PC-3 (cell line): ENCODE measurements around the gene PTGDS. TPM values are rescaled to one million over a fixed set of nuclear protein-coding genes. Genes with fewer than 3 reads are reported as not detected.

Source experiments
- ATAC-seq: fragments of 200-7000 bp; cut with Tn5 transposase; 2 replicates; pipeline ENCODE4 v1.9.1; 2020; ENCODE audit warnings: mild to moderate bottlenecking, moderate library complexity
- BruUV-seq: library from RNA; stranded (reverse); fragments of 400-500 nt; replicated peaks from 2 replicates; lab custom pipeline; 2021; lab: Mats Ljungman, UMichigan
- CTCF ChIA-PET: fragments of 300-600 bp; sonication (Branson Sonifier 250); formaldehyde crosslinking; loops from one replicate; lab custom pipeline; 2022; ENCODE audit warnings: antibody characterized with exemption; lab: Charles Lee
- POLR2A ChIA-PET: fragments of 300-600 bp; sonication (Branson Sonifier 250); formaldehyde crosslinking; loops from one replicate; lab custom pipeline; 2022; ENCODE audit warnings: antibody characterized with exemption; ENCODE audit not compliant: unreplicated experiment; lab: Charles Lee
- DNase-seq: peaks from one replicate; pipeline ENCODE4 v3.0.0-alpha.2; 2015
- H2AFZ ChIP-seq: fragments of 300-600 bp; sonication (generic); 2 replicates; pipeline ENCODE4 v1.6.0; 2016; ENCODE audit warnings: antibody characterized with exemption, low read length
- H3F3A ChIP-seq: fragments of 300-600 bp; sonication (generic); one replicate; pipeline ENCODE4 v1.6.0; 2017; ENCODE audit warnings: antibody characterized with exemption, low read length, control low read depth, mild to moderate bottlenecking; ENCODE audit not compliant: unreplicated experiment
- H3K27ac ChIP-seq: fragments of 300-600 bp; sonication (generic); 2 replicates; pipeline ENCODE4 v1.5.1; 2016; ENCODE audit warnings: mild to moderate bottlenecking, low read length
- H3K27me3 ChIP-seq: fragments of 300-600 bp; sonication (generic); 2 replicates; pipeline ENCODE4 v1.6.1; 2016; ENCODE audit warnings: low read length, mixed read lengths
- H3K36me3 ChIP-seq: fragments of 300-600 bp; sonication (generic); 2 replicates; pipeline ENCODE4 v1.6.1; 2016; ENCODE audit warnings: low read depth, mixed run types, low read length, mixed read lengths
- H3K4me1 ChIP-seq: fragments of 300-600 bp; sonication (generic); 2 replicates; pipeline ENCODE4 v1.5.1; 2016; ENCODE audit warnings: low read length; ENCODE audit not compliant: insufficient read depth
- H3K4me2 ChIP-seq: fragments of 300-600 bp; sonication (generic); 2 replicates; pipeline ENCODE4 v1.6.0; 2016; ENCODE audit warnings: low read length
- H3K4me3 ChIP-seq: fragments of 300-600 bp; sonication (generic); 2 replicates; pipeline ENCODE4 v1.5.1; 2016; ENCODE audit warnings: mild to moderate bottlenecking, low read length, mixed read lengths
- H3K79me2 ChIP-seq: fragments of 300-600 bp; sonication (generic); 2 replicates; pipeline ENCODE4 v1.6.1; 2017; ENCODE audit warnings: low read length, mixed read lengths
- H3K9ac ChIP-seq: fragments of 300-600 bp; sonication (generic); 2 replicates; pipeline ENCODE4 v1.6.0; 2016; ENCODE audit warnings: mild to moderate bottlenecking, low read length
- H3K9me2 ChIP-seq: fragments of 300-600 bp; sonication (generic); replicated peaks from 2 replicates; pipeline ENCODE4 v1.6.1; 2016; ENCODE audit warnings: mixed run types, low read length, mixed read lengths
- H3K9me3 ChIP-seq: fragments of 300-600 bp; sonication (generic); 2 replicates; pipeline ENCODE4 v1.6.1; 2016; ENCODE audit warnings: low read length, mixed read lengths
- H4K20me1 ChIP-seq: fragments of 300-600 bp; sonication (generic); 2 replicates; pipeline ENCODE4 v1.6.1; 2016; ENCODE audit warnings: low read length, mixed read lengths
- EZH2 ChIP-seq: fragments of 300-600 bp; sonication (generic); IDR thresholded peaks from one replicate; pipeline ENCODE4 v1.6.1; 2017; ENCODE audit warnings: antibody characterized with exemption, mild to moderate bottlenecking, low read length; ENCODE audit not compliant: unreplicated experiment
- EZH2phosphoT487 ChIP-seq: fragments of 300-600 bp; sonication (generic); IDR thresholded peaks from 2 replicates; pipeline ENCODE4 v1.6.1; 2018; ENCODE audit warnings: mild to moderate bottlenecking, antibody characterized with exemption, low read length, borderline replicate concordance
- intact Hi-C: fragments of 100-400 bp; cut with micrococcal nuclease; formaldehyde crosslinking; loops from 2 replicates; pipeline ENCODE4 v1.9.0; 2023
- total RNA-seq: library from RNA; depleted of rRNA; stranded (reverse); fragments of >200 nt; gene quantifications from 2 replicates; pipeline ENCODE4 v1.2.3, GENCODE V29; 2014
- TF ChIP-seq, protein P1 (sequence below): fragments of 300-600 bp; sonication (generic); conservative IDR thresholded peaks from 2 replicates; pipeline ENCODE4 v1.5.1; 2017; ENCODE audit warnings: antibody characterized with exemption, low read depth, mild to moderate bottlenecking, low read length

Gene PTGDS
- total RNA-seq, 1 experiment from 2014 or later, result not detected

DNA sequence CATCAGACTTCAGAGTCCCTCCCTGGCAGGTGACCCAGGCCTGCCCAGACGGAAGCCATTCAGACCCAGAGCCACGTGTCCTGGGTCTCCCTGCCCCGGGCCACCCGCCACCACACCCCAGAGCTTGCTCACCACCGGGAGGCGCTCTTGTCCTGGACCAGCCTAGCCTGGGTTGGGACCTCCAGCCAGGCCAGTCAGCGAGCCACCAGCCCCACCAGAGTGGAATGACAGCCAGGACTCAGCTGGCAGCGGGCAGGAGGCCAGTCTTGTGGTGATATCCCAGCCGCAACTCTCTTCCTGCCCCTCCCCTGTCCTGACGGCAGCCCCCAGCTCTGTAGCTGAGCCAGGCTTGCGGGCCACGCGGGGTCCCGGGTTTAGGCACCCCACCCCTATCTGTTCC is 1.7 kb upstream of the PTGDS start:
- intact Hi-C loops, result no loop called here
- DNase-seq, result no peak
- no peak overlapping the region for H3K9ac ChIP-seq
- H3K9me2 ChIP-seq, result no peaks in the 10 kb centered on the region
- H3K4me1 ChIP-seq, result no peaks in the 10 kb centered on the region
- H3K4me3 ChIP-seq, result no peak overlapping the region
- BruUV-seq, result no TSS peak
- no peaks in the 10 kb centered on the region for H3K9me3 ChIP-seq
- H3K27me3 ChIP-seq, result no peaks in the 10 kb centered on the region
- no peaks in the 10 kb centered on the region for H3K79me2 ChIP-seq
- ATAC-seq, result no peak
- no peaks in the 10 kb centered on the region for H3K36me3 ChIP-seq
- no peaks in the 10 kb centered on the region for H3F3A ChIP-seq
- ChIA-PET CTCF (no interaction called here), POLR2A (no interaction called here)
- no peaks in the 10 kb centered on the region for H4K20me1 ChIP-seq
- no peak for TF ChIP-seq EZH2
- TF ChIP-seq, protein P1, sequence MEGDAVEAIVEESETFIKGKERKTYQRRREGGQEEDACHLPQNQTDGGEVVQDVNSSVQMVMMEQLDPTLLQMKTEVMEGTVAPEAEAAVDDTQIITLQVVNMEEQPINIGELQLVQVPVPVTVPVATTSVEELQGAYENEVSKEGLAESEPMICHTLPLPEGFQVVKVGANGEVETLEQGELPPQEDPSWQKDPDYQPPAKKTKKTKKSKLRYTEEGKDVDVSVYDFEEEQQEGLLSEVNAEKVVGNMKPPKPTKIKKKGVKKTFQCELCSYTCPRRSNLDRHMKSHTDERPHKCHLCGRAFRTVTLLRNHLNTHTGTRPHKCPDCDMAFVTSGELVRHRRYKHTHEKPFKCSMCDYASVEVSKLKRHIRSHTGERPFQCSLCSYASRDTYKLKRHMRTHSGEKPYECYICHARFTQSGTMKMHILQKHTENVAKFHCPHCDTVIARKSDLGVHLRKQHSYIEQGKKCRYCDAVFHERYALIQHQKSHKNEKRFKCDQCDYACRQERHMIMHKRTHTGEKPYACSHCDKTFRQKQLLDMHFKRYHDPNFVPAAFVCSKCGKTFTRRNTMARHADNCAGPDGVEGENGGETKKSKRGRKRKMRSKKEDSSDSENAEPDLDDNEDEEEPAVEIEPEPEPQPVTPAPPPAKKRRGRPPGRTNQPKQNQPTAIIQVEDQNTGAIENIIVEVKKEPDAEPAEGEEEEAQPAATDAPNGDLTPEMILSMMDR, result no peak
- no peak for TF ChIP-seq EZH2phosphoT487
- no peak overlapping the region for H3K27ac ChIP-seq
- no peak overlapping the region for H2AFZ ChIP-seq
- no peak overlapping the region for H3K4me2 ChIP-seq

DNA sequence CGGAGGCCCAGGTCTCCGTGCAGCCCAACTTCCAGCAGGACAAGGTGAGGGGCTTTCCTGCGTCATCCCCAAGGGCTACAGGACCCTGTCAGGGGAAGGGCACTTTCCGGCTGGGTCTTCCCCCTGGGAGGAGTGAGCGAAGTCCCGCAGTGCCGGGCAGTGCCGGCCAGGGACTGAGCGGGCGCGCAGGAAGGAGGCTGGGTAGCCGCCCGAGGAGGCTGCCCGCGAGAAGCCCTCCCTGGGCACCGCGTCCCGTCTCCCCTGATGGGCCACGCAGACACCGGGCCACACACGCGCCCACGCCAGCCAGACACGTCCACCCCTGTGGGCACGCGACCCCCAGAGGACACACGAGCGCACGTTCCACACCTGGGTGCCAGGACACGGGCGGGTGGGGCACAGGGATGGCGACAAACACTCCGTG is 357 bp downstream of the PTGDS start:
- intact Hi-C loops, result no loop called here
- no TSS peak for BruUV-seq
- no peaks in the 10 kb centered on the region for H3F3A ChIP-seq
- TF ChIP-seq, protein P1, result no peak
- TF ChIP-seq EZH2phosphoT487, result no peak
- TF ChIP-seq EZH2, result no peak
- CTCF ChIA-PET, result interaction anchor here (0.6 kb wide), 3 partner anchors 173 to 482 kb away, joined by 5 to 6 read pairs (median 5); no protein-coding TSS in a partner anchor
- DNase-seq (no peak), ATAC-seq (no peak)
- no peaks in the 10 kb centered on the region for H3K9me3 ChIP-seq
- H3K27me3 ChIP-seq, result no peaks in the 10 kb centered on the region
- POLR2A ChIA-PET, result no interaction called here
- H3K9me2 ChIP-seq, result no peaks in the 10 kb centered on the region
- H3K4me2 ChIP-seq, result no peak overlapping the region
- no peaks in the 10 kb centered on the region for H4K20me1 ChIP-seq
- H3K79me2 ChIP-seq, result no peaks in the 10 kb centered on the region
- H3K27ac ChIP-seq, result no peak overlapping the region
- no peak overlapping the region for H3K9ac ChIP-seq
- H3K36me3 ChIP-seq, result no peaks in the 10 kb centered on the region
- H3K4me3 ChIP-seq, result no peak overlapping the region
- no peak overlapping the region for H2AFZ ChIP-seq
- H3K4me1 ChIP-seq, result no peaks in the 10 kb centered on the region

GRCh38 chr9:136978073-136978864 is 965 bp downstream of the PTGDS start:
- TF ChIP-seq, protein P1, result no peak
- TF ChIP-seq EZH2 (no peak), EZH2phosphoT487 (no peak)
- H3F3A ChIP-seq, result no peaks in the 10 kb centered on the region
- H3K27me3 ChIP-seq, result no peaks in the 10 kb centered on the region
- H3K4me2 ChIP-seq, result no peak overlapping the region
- H3K9me3 ChIP-seq, result no peaks in the 10 kb centered on the region
- intact Hi-C loops, result no loop called here
- ChIA-PET CTCF (interaction anchor here (0.6 kb wide), 3 partner anchors 173 to 481 kb away, joined by 5 to 6 read pairs (median 5); no protein-coding TSS in a partner anchor), POLR2A (interaction anchor here (0.6 kb wide), 1 partner anchor 252 kb away, joined by 7 read pairs; no protein-coding TSS in a partner anchor)
- H4K20me1 ChIP-seq, result no peaks in the 10 kb centered on the region
- BruUV-seq, result no TSS peak
- ATAC-seq (no peak), DNase-seq (peak; percentile 16)
- H3K79me2 ChIP-seq, result no peaks in the 10 kb centered on the region
- H3K36me3 ChIP-seq, result no peaks in the 10 kb centered on the region
- H3K9me2 ChIP-seq, result no peaks in the 10 kb centered on the region
- H2AFZ ChIP-seq, result no peak overlapping the region
- H3K4me1 ChIP-seq, result no peaks in the 10 kb centered on the region
- no peak overlapping the region for H3K4me3 ChIP-seq
- no peak overlapping the region for H3K9ac ChIP-seq
- H3K27ac ChIP-seq, result no peak overlapping the region
